Thyroid gland (tissue), 4 donors: Measurements from ENCODE around the gene NPY4R2.
"Not testable (repeated sequence)": the region's sequence is repeated elsewhere in the genome, so short reads cannot be mapped to it uniquely, and the experiment has no call there.

Experiments
- POLR2A ChIP-seq, 2 donors: fragments of 450-650 bp; IDR thresholded peaks; one replicate each; pipeline ENCODE4 v1.6.1; 2017; ENCODE audit warnings: antibody characterized with exemption in 2 of 2, mild to moderate bottlenecking in 2 of 2, moderate library complexity in 1 of 2
- TF ChIP-seq, protein P1 (sequence below), 6 experiments: fragments of 200-600 bp in 3 of 6; fragments of 450-650 bp in 3 of 6; sonication (generic) in 3 of 6; IDR thresholded peaks; one replicate each; pipeline ENCODE4 v1.5.1; 2016 to 2019; ENCODE audit warnings: antibody characterized with exemption in 6 of 6, mild to moderate bottlenecking in 2 of 6, inconsistent platforms in 1 of 6, moderate library complexity in 1 of 6

DNA sequence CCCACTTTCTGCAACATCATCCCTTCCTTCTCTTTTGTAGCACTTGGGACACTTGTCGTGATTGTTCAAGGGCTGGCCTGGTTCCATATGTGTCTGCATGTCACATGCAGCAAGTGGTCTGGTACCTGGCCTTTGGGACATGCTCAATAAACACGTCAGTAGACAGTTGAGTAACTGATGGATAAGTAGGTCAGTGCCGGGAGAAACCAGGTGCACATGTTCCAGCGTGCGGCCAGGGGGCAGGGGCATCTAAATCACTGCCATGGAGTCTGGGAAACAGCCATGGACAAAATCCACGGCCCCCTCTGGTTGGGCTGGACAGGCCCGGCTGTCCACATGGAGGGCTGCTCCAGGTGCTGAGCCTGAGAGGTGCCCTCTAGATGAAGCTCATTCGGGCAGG lies 47.6 kb upstream of the NPY4R2 start:
- not testable (repeated sequence) for TF ChIP-seq POLR2A (IDR thresholded peaks at IDR 0.05)
- TF ChIP-seq, protein P1, sequence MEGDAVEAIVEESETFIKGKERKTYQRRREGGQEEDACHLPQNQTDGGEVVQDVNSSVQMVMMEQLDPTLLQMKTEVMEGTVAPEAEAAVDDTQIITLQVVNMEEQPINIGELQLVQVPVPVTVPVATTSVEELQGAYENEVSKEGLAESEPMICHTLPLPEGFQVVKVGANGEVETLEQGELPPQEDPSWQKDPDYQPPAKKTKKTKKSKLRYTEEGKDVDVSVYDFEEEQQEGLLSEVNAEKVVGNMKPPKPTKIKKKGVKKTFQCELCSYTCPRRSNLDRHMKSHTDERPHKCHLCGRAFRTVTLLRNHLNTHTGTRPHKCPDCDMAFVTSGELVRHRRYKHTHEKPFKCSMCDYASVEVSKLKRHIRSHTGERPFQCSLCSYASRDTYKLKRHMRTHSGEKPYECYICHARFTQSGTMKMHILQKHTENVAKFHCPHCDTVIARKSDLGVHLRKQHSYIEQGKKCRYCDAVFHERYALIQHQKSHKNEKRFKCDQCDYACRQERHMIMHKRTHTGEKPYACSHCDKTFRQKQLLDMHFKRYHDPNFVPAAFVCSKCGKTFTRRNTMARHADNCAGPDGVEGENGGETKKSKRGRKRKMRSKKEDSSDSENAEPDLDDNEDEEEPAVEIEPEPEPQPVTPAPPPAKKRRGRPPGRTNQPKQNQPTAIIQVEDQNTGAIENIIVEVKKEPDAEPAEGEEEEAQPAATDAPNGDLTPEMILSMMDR (IDR thresholded peaks at IDR 0.05), result not testable (repeated sequence)
